Coronary artery (tissue), 2 donors: Measurements from ENCODE around the gene MAD1L1.

Experiments
- DNase-seq: peaks from one replicate; pipeline ENCODE4 v3.0.0-alpha.2; 2017; ENCODE audit warnings: low spot score
- H3K27ac ChIP-seq, 2 donors: fragments of 200-600 bp; sonication (generic); one replicate each; pipeline ENCODE4 v1.5.1; 2016 to 2019
- H3K4me3 ChIP-seq: fragments of 200-600 bp; sonication (generic); 2 replicates; pipeline ENCODE4 v1.5.1; 2016; ENCODE audit warnings: mild to moderate bottlenecking, moderate library complexity
- TF ChIP-seq, protein P1 (sequence below): fragments of 200-600 bp; sonication (generic); IDR thresholded peaks from one replicate; pipeline ENCODE4 v1.5.1; 2019; ENCODE audit warnings: antibody characterized with exemption

MAD1L1 gene

DNA sequence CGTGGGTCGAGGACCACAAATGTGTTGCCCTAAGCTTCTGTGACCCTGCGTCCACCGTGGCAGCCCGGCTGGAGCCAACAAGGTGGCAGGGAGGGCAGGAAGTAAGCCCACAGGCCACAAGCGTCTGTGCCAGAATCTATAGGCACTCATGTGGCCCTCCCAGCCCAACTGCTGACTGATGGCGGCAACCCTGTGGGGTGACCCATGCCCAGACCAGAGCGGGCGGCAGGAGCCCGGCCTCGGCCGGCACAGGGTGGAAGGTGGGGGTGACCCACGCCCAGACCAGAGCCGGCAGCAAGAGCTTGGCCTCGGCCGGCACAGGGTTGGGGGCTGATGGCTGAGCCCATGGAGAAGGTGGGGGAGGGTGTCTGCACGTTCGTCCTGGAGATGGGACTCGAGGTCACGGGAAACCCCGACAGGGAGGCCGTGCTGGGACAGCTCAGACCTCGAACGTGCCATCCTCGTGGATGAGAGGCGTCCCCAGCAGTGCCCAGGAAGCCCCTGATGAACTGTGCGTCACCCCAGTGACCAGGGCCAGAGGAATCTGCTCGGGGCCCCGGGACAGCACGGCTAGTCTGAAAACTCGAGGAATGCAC, 381.7 kb downstream of the MAD1L1 start:
- H3K4me3 ChIP-seq, result no peak overlapping the region
- DNase-seq, result no peak
- H3K27ac ChIP-seq, result no peak overlapping the region
- TF ChIP-seq, protein P1, sequence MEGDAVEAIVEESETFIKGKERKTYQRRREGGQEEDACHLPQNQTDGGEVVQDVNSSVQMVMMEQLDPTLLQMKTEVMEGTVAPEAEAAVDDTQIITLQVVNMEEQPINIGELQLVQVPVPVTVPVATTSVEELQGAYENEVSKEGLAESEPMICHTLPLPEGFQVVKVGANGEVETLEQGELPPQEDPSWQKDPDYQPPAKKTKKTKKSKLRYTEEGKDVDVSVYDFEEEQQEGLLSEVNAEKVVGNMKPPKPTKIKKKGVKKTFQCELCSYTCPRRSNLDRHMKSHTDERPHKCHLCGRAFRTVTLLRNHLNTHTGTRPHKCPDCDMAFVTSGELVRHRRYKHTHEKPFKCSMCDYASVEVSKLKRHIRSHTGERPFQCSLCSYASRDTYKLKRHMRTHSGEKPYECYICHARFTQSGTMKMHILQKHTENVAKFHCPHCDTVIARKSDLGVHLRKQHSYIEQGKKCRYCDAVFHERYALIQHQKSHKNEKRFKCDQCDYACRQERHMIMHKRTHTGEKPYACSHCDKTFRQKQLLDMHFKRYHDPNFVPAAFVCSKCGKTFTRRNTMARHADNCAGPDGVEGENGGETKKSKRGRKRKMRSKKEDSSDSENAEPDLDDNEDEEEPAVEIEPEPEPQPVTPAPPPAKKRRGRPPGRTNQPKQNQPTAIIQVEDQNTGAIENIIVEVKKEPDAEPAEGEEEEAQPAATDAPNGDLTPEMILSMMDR, result no peak

DNA sequence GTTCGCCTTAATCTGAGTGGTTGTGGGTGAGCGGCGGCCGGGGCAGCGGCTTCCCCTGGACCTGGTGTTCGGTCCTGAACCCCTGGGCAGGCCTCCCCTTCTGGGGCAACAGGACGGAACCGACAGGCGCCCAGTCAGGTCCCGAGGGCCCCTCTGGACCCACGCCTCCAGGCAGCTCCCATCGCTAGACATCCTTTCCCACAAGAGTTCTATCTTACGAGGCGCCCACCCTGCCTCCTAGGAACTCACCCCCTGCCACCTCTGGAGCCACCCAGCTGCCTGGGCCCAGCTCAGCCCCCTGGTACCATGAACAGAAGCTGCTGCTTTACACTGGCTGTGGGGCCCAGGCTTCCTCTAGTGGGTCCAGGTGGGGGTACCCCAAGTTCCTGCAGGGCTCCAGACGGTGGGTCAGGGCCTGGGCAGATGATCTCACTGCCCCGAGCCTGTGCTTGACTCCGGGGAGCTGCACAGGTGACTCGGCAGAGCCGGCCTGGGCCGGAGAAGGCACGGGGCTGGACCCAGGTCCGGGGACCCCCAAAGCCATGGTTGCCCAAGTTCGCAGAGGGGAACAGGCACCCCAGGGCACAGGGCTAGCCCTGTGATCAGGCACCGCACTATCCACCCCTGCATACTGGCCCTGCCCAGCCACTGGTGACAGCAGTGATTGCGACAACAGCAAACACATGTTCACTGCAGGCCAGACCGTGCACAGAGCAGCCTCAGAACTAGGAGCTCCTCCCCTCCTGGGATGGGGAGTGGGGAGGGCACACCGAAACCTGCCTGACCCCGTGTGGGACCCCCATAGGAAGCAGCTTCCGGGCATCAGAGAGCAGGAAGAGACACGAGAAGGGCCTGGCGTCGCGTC, 382.4 kb downstream of the MAD1L1 start:
- TF ChIP-seq, protein P1, result no peak
- Histone ChIP-seq H3K27ac (no peak overlapping the region), H3K4me3 (no peak overlapping the region)
- DNase-seq, result no peak

DNA sequence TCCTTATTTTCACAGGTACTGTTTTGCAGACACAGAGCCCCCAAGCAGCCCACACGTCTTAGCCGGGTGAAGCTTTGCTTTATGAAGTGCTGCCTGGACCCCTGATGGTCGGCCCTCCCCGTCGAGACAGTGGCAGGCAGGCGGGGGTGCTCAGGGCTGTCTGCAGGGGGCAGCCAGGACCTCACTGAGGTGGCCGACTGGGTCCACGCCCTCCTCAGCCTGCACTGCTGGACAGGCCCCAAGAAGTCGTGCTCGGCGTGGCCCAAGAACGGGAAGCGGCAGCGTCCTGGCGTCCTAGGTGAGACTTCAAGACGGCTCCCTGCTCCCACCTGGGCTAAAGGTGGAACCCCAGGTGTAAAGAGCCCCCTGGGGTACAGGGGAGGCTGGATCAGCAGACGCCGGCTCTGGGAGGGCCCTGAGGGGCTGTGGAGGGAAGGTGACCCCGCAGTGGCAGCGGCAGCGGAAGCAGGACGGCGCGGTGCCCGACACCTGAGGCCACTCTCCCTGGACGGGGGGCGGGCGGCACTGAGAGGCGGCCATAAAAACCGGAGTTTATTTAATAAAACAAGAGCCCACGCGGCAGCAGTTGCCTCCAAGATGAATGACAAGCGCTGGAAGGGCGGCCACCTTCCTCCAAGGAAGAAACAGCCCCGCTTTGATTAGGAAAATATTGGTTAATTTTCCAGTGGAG, 383.2 kb downstream of the MAD1L1 start:
- TF ChIP-seq, protein P1, result no peak
- DNase-seq, result no peak
- Histone ChIP-seq H3K27ac (no peak overlapping the region), H3K4me3 (no peak overlapping the region)

DNA sequence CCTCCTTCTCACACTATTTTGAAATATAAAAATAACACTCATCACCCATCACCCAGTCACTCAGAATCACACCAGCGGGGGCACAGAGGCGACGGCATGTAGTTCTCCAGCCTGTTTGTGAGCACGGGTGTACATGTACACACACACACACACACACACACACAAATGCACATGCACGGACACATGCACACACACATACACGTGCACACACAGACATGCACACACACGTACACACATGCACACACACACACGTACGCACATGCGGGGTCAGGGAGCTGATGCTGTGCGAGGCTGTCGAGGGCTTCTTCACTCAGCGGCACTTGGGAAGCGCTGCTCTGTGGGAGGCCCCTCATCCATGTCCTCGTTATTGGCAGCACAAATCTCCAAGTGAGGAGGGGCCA, 383.8 kb downstream of the MAD1L1 start:
- no peak overlapping the region for H3K27ac ChIP-seq
- no peak overlapping the region for H3K4me3 ChIP-seq
- no peak for DNase-seq
- TF ChIP-seq, protein P1, result no peak

DNA sequence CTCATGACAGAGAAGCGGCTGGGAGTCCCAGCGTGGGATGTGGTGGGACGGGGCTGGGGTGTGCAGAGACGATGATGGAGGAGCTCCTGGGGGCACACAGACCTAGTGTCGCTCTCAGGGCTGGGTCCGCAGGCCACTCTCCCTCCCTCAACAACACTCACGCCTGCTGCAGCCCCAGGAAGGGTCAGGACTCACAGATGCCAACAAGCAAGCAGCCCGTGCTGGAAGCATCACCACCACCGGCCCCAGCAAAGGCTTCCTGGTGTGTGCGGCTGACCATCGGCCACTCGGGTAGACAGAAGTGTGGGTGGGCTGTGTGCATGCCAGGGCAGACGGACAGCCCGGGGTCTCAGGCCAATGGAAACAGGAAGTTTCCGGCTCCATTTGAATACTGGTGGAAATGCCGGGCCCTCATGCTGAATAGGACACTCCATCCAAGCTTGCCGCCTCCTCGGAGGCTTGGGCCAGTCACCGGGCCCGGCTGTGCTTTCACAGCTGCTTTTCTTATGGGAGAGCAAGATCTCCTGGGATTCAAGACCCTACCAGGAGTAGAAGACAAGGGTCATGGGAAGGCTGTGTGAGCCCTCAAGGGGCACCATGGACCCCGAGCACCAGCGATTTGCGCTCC, 384.6 kb downstream of the MAD1L1 start:
- TF ChIP-seq, protein P1, result no peak
- DNase-seq, result no peak
- H3K4me3 ChIP-seq, result no peak overlapping the region
- no peak overlapping the region for H3K27ac ChIP-seq

- TF ChIP-seq, protein P1, result no peak
- Histone ChIP-seq H3K27ac (no peak overlapping the region), H3K4me3 (no peak overlapping the region)
- no peak for DNase-seq
Observed at GRCh38 chr7:1847260-1848001, 385.3 kb downstream of the MAD1L1 start.
